ENCODE results near the gene GALNT8.

DNA sequence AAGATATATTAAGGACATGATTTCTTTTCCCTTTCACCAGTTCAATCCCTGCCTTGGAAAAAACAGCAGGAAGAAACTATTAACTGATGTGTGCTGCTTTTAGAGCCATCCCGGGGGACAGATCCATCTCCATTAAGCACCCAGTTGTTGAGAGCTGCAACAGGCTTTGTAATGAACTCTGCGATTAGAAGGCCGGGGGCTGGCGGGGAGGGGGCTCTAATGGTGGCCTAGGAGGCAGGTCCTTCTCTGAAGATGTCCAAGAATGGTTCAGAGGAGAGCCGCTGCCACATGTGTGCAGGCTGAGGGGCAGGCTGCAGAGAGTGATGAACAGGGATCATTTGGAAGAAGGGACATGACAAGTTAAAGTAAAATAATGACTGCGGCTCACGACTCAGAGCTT is 67.8 kb downstream of the GALNT8 start:
- no peak for TF ChIP-seq POLR2A (IDR thresholded peaks at IDR 0.05)
- TF ChIP-seq, protein P1, sequence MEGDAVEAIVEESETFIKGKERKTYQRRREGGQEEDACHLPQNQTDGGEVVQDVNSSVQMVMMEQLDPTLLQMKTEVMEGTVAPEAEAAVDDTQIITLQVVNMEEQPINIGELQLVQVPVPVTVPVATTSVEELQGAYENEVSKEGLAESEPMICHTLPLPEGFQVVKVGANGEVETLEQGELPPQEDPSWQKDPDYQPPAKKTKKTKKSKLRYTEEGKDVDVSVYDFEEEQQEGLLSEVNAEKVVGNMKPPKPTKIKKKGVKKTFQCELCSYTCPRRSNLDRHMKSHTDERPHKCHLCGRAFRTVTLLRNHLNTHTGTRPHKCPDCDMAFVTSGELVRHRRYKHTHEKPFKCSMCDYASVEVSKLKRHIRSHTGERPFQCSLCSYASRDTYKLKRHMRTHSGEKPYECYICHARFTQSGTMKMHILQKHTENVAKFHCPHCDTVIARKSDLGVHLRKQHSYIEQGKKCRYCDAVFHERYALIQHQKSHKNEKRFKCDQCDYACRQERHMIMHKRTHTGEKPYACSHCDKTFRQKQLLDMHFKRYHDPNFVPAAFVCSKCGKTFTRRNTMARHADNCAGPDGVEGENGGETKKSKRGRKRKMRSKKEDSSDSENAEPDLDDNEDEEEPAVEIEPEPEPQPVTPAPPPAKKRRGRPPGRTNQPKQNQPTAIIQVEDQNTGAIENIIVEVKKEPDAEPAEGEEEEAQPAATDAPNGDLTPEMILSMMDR (IDR thresholded peaks at IDR 0.05): no peak

Measured in uterus (tissue), 2 donors.